ENCODE results near the gene CEP20.
"Not testable (repeated sequence)": the region's sequence is repeated elsewhere in the genome, so short reads cannot be mapped to it uniquely, and the experiment has no call there.

CEP20 gene

DNA sequence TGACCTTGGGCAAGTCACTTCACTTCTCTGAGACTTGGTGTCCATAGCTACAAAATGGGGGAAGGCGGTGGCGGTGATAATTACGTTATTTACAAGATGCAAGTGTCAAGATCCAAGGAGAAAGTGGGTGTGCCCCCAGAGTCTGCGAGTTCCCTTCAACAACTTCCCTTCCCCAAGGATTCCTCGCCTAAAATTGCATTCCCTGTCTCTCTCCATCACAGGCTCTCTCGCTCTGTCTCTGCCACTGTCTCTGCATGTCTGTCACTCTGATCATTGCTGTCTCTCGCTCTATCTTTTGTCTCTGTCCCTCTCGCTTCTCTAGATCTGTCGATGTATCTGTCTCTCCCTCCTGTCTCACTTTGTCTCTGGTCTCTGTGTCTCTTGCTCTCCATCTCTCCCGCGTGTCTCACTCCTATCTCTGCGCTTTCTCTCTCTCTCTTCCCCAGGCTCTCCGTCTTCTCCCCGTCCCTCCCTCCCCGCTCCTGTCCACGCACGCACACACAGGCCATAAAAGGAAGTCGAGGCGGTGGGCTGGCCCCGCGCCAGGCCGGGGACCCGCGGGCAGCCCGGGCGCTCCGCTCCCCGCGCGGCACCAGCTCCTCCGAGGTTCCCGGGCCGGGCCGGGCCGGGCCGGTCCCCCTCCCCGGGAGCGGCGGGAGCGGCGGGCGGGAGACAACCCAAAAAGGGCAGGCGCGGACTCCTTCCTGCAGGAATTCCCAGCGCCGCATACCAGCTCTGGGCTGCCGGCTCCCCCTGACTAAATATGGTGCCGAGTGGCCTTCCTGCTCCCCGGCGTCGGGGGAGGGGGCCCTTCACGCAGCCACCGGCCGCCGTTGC lies 30.5 kb downstream of the CEP20 start:
- DNase-seq (ENCODE audit: low read depth): no peak

DNA sequence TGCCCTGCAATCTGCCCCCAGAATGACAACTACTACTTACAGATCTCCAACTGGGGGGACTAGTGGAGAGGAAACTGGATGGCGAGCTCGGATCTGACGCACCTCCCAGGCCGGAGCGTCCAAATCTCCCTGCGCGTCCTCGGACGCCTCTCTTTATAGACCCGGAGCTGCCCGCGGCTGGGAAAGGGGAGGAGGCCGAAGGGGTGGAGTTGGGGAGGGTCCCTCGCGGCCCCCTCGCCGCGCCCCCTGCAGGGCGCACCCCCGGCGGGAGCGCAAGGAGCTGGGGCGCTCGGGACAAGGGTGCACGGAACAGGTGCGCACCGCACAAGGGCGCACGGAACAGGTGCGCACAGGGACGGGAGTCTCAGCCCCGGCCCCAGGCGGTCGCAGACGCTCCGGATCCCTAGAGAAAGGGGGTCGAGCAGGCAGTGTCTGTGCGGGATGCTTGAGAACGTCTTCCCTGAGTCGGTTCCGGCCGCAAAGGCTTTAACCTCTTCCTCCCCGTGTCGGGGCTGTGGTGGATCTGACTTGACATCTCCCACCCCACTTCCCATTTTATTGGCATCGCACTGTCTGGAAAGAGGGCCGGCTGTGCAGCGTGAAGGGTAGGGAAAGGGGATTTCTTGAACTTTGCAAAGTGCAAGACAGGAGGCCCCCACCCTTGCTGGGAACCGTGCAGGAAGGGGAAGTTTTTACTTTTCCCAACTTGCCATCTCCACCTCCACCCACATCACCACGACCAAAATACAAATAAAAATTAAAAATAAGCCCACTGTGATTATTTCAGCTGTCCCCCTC lies 31.3 kb downstream of the CEP20 start, which contains the start of gene MYH11:
Gene MYH11 (minus strand): TSS at position 128 of the 798 bp plus-strand sequence. CDS start 18,776 bp downstream, outside the sequence.
- no peak for DNase-seq (ENCODE audit: low read depth)

DNA sequence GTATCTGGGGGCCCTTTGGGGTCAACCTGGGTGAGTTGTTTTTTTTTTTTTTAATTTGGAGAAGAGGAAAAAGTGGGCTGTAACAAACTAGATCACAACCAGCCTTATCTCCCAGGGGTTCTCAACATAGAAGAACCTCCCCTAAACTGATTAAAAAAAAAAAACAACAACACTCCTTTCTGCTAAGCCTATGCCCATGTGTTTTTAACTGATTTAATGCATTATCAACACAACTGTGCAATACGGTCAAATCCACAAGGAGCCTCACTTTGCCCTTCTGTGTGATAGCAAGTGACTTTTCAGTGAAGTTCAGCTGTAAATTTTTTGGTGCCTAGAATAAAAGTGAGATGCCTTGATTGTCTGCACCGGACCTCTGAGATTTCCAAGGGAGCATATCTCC lies 32.2 kb downstream of the CEP20 start:
- no peak for DNase-seq (ENCODE audit: low read depth)

DNA sequence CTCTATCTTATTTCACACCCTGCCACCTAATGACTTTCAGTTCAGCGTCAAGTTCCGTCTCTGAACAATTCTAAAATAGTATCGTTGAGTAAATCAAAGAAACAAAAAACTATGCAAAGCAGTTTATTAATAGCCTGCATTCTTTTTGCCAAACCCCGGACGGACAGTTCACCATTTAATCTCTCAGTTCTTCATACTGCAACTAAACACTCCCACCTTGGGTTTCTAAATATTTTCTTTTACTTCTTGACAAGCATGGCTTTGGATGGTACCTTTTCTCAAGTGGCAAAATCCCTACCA lies 32.7 kb downstream of the CEP20 start:
- no peak for DNase-seq (ENCODE audit: low read depth)

DNA sequence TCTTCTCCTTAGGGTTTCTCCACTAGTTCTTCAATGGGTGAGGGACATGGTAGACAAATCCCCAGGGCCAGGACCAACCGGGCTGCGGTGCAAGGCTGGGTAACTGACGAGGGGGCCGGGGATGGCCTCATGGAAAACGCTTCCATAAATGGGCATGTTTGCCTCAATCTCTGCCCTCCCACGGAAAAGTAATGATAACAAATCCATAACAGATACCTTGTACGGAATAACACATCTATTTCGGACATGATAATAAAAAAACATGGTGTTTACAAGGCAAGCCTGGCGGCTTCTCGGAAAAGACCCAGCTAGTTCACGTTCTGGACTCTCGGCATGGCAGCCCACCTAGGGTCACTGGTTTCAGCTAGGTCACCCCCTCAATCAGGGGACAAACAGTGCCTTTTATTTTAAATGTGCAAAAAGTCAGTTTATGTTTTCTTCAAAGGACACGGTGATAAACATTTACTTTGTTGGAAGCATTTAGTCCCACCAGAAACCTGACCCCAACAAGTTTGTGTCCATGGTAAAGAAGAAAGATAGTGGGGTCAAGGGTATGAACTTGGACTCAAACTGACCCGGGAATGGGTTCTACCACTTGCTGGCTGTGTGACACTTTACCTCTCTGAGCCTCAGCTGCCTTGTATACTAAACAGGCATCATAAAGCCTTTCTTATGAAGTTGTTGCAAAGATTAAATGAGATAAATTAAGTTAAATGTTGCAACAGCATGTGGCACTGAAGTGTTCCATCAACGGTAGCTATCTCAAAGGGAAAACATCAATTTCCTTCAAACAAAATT lies 33.3 kb downstream of the CEP20 start:
- no peak for DNase-seq (ENCODE audit: low read depth)

DNA sequence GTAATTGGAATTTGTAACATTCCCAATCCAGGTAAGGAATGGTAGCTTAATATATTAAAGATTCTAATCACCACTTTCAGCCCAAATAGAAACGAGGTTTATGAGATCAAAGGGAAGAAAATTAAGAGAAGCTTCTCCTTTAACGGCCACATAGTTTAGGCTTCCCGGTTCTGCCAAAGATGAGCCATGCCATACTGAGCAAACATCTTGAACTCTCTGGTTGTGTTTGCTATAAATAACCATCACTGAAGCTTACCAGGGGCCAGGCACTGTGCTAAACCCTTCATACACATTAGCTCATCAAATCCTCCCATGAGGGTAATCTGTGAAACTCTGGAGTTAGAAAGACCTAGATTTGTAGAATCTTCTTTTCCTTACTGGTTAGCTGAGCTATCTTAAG lies 34.3 kb downstream of the CEP20 start:
- no peak for DNase-seq (ENCODE audit: low read depth)

DNA sequence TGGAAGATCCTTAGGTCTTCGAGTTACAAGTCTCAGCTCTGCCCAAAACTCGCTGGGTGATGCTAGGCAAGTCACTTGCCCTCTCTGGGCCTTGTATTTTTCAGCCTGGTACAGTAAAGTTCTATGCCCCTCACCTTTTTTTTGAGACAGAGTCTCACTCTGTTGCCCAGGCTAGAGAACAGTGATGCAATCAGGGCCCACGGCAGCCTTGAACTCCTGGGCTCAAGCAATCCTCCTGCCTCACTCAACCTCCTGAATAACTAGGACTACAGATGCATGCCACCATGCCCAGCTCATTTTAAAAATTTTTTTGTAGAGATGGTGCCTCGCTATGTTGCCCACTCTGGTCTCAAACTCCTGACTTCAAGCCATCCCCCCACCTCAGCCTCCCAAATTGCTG lies 35.4 kb downstream of the CEP20 start:
- no peak for DNase-seq (ENCODE audit: low read depth)

DNA sequence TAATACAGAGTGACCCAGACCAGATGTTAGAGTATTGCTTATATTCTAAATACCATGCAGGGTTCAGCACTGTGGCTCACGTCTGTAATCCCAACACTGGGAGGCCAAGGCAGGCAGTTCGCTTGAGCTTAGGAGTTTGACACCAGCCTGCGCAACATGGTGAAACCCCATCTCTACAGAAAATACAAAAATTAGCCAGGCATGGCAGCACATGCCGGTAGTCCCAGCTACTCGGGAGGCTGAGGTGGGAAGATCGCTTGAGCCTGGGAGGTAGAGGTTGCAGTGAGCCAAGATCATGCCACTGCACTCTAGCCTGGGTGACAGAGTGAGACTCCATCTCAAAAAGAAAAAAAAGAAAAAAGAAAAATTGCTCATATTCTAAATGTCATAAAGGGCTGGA lies 37.8 kb downstream of the CEP20 start:
- DNase-seq (ENCODE audit: low read depth): not testable (repeated sequence)

DNA sequence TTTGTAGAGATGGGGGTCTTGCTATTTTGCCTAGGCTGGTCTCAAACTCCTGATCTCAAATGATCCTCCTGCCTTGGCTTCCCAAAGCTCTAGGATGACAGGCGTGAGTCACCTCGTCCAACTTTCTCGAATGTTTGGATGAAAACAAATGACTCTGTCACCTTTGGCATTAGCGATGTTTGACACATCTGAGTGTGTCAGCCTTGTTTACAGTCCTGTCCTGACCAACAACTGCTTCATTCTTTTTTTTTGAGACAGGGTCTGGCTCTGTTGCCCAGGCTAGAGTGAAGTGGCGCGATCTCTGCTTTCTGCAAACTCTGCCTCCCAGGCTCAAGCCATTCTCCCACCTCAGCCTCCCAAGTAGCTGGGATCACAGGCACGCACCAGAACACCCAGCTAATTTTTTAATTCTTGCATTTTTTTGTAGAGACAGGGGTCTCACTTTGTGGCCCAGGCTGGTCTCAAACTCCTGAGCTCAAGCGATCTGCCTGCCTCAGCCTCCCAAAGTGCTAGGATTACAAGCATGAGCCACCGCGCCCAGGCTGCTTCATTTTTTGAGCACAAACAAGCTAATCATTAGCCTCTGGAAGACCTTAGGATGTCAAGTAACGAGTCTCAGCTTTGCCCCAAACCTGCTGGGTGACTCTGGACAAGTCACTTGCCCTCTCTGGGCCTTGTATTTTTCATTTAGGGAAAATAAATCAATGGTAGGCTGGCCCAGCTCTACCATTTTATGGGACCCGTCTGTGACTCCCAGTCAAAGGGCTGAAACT lies 39.0 kb downstream of the CEP20 start:
- DNase-seq (ENCODE audit: low read depth): no peak

DNA sequence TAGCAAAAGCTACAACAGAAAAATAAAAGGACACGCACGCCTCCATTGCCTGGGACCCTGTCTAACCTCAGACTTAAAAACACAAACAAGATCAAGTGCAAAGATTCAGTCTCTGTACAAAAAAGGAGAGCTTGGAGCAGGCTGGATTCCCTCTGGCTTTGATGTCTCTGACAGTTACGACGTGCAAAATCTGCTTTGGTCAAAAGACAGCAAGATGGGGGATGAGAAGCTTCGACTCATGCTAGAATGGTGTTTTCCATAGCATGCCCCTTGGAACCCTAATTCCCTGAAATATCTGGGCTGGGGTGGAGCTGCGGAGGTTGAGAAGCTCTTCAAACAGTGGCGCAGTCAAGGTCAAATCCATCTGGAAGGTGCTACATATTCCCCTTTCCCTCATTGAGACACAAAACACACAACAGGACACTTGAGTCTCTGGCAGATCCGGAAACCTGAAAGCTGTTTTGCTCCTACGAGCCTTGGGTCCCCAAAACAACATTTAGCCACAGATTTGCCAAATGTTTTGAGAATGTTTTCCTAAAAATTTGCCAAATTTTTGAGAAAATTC lies 40.7 kb downstream of the CEP20 start:
- no peak for DNase-seq (ENCODE audit: low read depth)

DNA sequence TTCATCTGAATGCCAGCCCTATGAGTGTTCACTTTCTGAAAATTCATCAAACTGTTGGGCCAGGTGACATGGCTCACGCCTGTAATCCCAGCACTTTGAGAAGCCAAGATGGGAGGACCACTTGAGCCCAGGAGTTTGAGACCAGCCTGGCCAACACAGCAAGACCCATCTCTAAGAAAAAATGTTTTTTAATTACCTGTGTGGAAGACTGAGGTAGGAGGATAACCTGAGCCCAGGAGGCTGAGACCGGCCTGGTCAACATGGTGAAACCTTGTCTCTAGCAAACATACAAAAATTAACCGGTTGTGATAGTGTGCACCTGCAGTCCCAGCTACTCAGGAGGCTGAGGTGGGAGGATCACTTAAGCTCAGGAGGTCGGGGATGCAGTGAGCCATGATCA lies 41.9 kb downstream of the CEP20 start:
- DNase-seq (ENCODE audit: low read depth): no peak

DNA sequence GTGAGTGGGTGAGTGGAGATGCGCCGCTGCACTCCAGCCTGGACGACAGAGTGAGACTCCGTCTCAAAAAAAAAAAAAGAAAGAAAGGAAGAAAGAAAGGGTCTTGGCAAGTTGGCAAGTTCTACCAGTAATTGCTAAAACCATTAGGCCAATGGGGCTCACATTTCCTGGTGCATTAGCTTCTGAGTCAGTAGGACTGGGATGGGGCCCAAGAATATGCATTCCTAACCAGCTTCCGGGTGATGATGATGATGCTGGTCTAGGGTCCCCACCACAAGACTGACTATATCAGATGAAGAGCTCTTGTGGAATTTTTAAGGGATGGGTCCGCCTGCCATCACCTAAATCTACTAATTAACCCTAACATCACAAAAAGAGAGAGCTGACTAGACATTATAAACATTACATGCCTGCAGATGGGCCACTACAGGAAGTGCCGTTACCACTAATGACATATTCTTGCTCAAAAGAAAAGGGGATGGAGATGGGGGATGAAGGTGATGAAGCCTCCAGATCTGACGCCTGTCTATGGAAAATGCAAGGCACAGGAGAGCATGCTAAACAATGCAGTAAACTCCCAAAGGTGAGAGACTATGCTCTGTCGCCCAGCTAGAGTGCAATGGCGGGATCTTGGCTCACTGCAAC lies 44.6 kb downstream of the CEP20 start:
- DNase-seq (ENCODE audit: low read depth): no peak

DNA sequence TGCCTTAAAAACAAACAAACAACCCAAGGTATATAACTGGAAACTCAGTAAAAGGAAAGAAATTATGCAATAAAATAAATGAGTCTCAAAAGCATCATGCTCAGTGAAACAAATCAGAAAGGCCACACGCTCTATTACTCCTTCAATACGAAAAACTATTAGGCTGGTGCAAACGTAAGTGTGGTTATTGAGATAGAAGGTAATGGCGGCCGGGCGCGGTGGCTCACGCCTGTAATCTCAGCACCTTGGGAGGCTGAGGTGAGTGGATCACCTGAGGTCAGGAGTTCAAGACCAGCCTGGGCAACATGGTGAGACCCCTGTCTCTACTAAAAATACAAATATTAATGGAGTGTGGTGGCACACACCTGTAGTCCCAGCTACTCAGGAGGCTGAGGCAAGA lies 49.2 kb downstream of the CEP20 start:
- not testable (repeated sequence) for DNase-seq (ENCODE audit: low read depth)

DNA sequence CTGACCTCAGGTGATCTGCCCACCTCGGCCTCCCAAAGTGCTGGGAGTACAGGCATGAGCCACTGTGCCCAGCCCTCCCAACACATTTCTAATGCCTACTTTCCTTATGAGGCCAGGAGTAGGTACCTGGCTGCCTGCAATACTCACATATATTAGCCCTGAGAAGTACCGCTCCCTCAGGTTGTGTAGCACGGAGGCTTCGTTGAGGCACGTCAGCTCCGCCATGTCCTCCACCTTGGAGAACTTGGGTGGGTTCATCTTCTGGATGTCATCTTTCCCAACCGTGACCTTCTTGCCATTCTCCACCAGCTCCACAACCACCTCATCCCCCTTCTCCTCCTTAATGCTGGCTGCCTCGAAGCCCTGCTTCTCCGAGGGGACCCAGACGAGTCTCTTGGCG lies 50.6 kb downstream of the CEP20 start:
- DNase-seq (ENCODE audit: low read depth): no peak

DNA sequence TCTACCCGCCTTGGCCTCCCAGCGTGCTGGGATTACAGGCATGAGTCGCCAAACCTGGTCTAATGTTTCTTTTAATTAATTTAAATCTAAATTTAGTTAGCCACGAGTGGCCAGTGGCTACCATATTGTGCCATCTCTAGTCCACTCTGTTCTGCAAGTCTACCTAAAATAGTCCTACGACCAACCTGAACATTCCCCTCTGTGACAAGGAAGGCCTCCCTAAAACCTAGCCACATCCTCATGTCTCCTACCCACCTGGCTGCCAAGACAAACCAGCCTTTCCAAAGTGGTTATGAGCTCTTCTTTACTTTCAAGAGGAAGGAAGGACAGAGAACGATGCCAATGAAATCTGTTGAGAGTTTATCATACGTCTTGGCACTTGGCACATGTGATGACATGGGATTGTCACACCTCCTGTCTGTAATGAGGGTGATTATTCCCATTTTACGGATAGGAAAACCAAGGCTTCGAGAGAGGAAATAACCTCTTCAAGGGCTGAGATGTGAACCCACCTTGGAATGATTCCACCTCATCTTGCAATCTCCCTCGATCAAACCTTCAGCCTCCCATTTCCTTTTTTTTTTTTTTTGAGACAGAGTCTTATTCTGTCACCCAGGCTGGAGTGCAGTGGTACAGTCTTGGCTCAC lies 51.3 kb downstream of the CEP20 start:
- no peak for DNase-seq (ENCODE audit: low read depth)

DNA sequence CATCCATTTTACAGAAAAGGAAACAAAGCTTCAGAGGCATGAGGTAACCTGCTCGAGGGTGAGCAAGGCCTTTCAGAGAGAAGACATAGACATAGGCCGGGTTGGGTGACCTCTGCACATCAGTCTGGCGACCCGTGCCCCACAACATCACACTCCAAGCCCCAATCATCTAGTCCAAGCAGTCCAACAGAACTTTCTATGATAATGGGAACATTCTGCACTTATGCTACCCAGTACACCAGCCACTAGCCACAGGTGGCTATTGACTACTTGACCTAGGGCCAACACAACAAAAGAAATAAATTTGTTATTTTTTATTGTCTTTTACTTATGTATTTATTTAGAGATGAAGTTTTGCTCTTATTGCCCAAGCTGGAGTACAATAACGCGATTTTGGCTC lies 52.3 kb downstream of the CEP20 start:
- DNase-seq (ENCODE audit: low read depth): no peak

DNA sequence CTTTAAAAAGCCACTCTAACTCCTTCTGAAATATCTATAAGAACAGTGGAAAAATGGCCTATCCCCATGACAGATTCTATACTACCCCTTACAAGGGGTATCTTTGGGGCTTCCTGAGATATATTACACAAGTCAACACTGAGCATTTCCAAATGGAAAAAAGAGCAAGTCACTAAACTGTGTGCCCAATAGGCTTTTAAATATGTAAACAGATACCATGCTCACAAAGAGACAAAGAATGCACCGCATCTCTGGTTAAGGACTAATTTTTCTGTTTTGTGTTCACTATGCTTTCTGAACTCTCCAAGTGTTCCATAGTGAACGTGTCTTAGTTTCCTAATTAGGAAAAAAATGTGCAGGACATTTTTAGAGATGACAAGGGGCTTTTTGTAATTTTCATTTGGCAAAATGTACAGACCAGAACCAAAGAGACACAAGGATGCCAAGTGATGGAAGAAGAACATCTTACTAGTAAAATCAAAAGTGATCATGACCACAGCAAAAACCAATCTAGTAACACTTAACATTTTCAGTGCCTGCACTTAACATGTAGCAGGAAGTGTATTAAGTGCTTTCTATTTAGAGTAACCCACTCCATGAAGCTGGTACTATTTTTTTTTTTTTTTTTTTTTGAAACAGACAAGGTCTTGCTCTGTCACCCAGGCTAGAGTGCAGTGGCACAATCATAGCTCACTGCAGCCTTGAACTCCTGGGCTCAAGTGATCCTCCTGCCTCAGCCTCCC lies 53.1 kb downstream of the CEP20 start:
- no peak for DNase-seq (ENCODE audit: low read depth)

DNA sequence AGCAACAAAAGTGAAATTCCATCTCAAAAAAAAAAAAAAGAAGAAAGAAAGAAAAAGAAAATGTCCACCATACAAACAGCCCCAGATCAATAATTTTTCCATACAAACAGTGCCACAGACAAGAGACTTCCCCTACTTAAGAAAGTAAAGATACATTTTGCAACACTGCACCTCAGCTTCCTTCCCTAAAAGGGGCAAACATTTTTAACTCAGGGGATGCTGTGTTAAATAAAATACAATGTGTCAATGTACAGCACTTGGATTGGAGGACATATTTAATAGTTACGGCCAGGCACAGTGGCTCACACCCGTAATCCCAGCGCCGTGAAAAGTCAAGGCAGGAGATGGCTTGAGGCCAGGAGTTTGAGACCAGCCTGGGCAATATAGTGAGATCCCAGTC lies 53.9 kb downstream of the CEP20 start:
- DNase-seq (ENCODE audit: low read depth): no peak

DNA sequence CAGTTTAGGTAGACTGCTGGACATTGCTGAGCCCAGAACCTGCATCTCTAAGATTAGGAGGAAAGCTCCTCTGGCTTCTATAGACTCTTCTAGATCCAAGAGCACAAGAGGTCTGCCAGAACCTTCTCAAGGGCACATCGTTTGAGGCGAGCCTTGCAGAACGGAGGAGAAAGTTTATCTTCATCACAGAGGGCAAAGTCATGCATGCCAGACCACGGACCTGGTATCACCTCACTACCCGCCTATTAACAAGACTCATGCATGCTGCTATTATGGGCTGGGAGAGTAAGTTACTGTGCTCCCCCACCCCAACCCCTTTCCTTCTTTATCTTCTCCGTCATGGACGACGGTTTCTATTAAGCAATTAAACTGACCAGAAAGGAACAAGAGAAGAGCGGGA lies 54.9 kb downstream of the CEP20 start:
- no peak for DNase-seq (ENCODE audit: low read depth)

DNA sequence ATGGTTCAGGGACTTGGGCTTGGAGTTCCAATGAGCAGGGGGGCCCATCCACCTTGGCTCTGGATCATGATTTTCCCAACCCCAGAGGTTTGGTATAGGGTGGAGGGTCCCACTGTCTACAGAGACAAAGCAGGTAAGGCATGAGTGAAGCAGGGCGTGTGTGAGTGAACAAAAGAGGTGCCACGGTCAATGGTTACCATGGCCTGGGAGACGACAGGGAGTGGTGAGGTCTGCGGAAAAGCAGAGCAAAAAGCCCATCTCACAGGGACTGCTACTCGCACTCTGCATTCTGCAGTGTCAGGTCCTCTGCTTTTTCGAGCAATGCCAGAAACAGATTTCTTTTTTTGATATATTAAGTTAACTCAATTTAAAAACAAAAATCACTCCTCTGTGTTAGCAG lies 56.2 kb downstream of the CEP20 start:
- no peak for DNase-seq (ENCODE audit: low read depth)

Measured in activated T-helper 1 cell treated with Interleukin-2 at 50 U/mL for 16 hours (primary cell).